A549 (cell line): ENCODE measurements around the gene HDAC2.

Source experiments
- FOSL2 ChIP-seq, 2 experiments: fragments of 450-650 bp in 1 of 2; fragments of >200 bp in 1 of 2; sonication (Bioruptor Twin) in 1 of 2; formaldehyde crosslinking; IDR thresholded peaks; 2 replicates each; pipeline versions ENCODE4 v1.5.0 to v1.6.1; 2016 to 2020; ENCODE audit warnings: mild to moderate bottlenecking in 1 of 2, moderate library complexity in 1 of 2
- HMGXB4 ChIP-seq: fragments of 250-450 bp; sonication (Bioruptor Pico); IDR thresholded peaks from 2 replicates; pipeline ENCODE4 v1.5.0; 2021; ENCODE audit warnings: mild to moderate bottlenecking, moderate library complexity, borderline replicate concordance
- JUN ChIP-seq, 2 experiments: fragments of >200 bp; sonication (Bioruptor Twin); formaldehyde crosslinking; IDR thresholded peaks; 2 replicates in 1 of 2; 3 replicates in 1 of 2; pipeline ENCODE4 v1.6.1; 2016 to 2017
- MAFK ChIP-seq: fragments of 450-650 bp; IDR thresholded peaks from 2 replicates; pipeline ENCODE4 v1.6.1; 2014; ENCODE audit not compliant: partially characterized antibody
- PBX3 ChIP-seq: IDR thresholded peaks from 2 replicates; pipeline ENCODE4 v1.6.1; 2012
- POLR2A ChIP-seq: IDR thresholded peaks from 2 replicates; pipeline ENCODE4 v1.6.1; 2012; ENCODE audit warnings: mild to moderate bottlenecking, low read length
- RAD21 ChIP-seq, 2 experiments: fragments of >200 bp in 1 of 2; sonication (Bioruptor Twin) in 1 of 2; formaldehyde crosslinking in 1 of 2; IDR thresholded peaks in 1 of 2; conservative IDR thresholded peaks in 1 of 2; 2 replicates in 1 of 2; 3 replicates in 1 of 2; pipeline ENCODE4 v1.6.1; 2012 to 2018; ENCODE audit warnings: inconsistent platforms in 1 of 2
- TF ChIP-seq, protein P1 (sequence below): fragments of >200 bp; sonication (Bioruptor Twin); formaldehyde crosslinking; IDR thresholded peaks from 3 replicates; pipeline ENCODE4 v1.5.1; 2016
- TF ChIP-seq, protein P2 (sequence below): IDR thresholded peaks from 2 replicates; pipeline ENCODE4 v1.6.1; 2012

GRCh38 chr6:114009192-114009591 lies 38.2 kb upstream of the HDAC2 start:
- TF ChIP-seq, protein P1, sequence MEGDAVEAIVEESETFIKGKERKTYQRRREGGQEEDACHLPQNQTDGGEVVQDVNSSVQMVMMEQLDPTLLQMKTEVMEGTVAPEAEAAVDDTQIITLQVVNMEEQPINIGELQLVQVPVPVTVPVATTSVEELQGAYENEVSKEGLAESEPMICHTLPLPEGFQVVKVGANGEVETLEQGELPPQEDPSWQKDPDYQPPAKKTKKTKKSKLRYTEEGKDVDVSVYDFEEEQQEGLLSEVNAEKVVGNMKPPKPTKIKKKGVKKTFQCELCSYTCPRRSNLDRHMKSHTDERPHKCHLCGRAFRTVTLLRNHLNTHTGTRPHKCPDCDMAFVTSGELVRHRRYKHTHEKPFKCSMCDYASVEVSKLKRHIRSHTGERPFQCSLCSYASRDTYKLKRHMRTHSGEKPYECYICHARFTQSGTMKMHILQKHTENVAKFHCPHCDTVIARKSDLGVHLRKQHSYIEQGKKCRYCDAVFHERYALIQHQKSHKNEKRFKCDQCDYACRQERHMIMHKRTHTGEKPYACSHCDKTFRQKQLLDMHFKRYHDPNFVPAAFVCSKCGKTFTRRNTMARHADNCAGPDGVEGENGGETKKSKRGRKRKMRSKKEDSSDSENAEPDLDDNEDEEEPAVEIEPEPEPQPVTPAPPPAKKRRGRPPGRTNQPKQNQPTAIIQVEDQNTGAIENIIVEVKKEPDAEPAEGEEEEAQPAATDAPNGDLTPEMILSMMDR = no peak
- TF ChIP-seq PBX3 (no peak), HMGXB4 (no peak), POLR2A (no peak), FOSL2 (IDR thresholded peaks at IDR 0.05) (no peak), FOSL2 (CRISPR knock-in tag; IDR thresholded peaks at IDR 0.05) (no peak), JUN (IDR thresholded peaks at IDR 0.05) (no peak), RAD21 (conservative IDR thresholded peaks at IDR 0.05 in 1 of 2, IDR thresholded peaks at IDR 0.05 in 1 of 2) (no peak), MAFK (no peak)
- TF ChIP-seq, protein P2, sequence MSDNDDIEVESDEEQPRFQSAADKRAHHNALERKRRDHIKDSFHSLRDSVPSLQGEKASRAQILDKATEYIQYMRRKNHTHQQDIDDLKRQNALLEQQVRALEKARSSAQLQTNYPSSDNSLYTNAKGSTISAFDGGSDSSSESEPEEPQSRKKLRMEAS = no peak
